Renal pelvis (tissue), 12 donors: ENCODE measurements around the gene CUEDC2. TPM values are rescaled to one million over a fixed set of nuclear protein-coding genes. Genes with fewer than 3 reads are reported as not detected.
A peak's percentile ranks its signal among the peaks of the same experiment; 100 is the strongest.

ENCODE experiments used
- DNase-seq: peaks from one replicate; pipeline ENCODE4 v3.0.0-alpha.2; 2013
- long read RNA-seq, 16 experiments: transcript quantifications; one replicate each; lab custom pipeline, GENCODE V29; 2026
- polyA plus RNA-seq, 3 donors: library from polyadenylated mRNA; unstranded; fragments of 120-200 nt; gene quantifications; one replicate each; pipeline ENCODE4 v1.2.1, GENCODE V29; 2013; ENCODE audit not compliant: insufficient read length in 3 of 3

The CUEDC2 gene
- polyA plus RNA-seq, result 10 to 100 TPM; 77.1 to 93.1 (median 91.5) TPM
- long read RNA-seq, donor 1, transcript CUEDC2-201 (9 exons, 1,191 nt), result major isoform, 55 of 75 reads
- long read RNA-seq, donor 1, partial matches to known transcripts, result 18 of 75 reads
- long read RNA-seq, donor 1, other reads (novel, unspliced or antisense), result 0 of 75 reads
- long read RNA-seq, donor 2, transcript CUEDC2-201 (9 exons, 1,191 nt), result major isoform, 70 of 107 reads
- long read RNA-seq, donor 2, partial matches to known transcripts, result 30 of 107 reads
- long read RNA-seq, donor 2, other reads (novel, unspliced or antisense), result 7 of 107 reads
- long read RNA-seq, donor 3, transcript CUEDC2-201 (9 exons, 1,191 nt), result major isoform, 49 of 69 reads
- long read RNA-seq, donor 3, partial matches to known transcripts, result 18 of 69 reads
- long read RNA-seq, donor 3, other reads (novel, unspliced or antisense), result 0 of 69 reads
- long read RNA-seq, donor 4, transcript CUEDC2-201 (9 exons, 1,191 nt), result major isoform, 69 of 111 reads
- long read RNA-seq, donor 4, partial matches to known transcripts, result 24 of 111 reads
- long read RNA-seq, donor 4, other reads (novel, unspliced or antisense), result 12 of 111 reads
- long read RNA-seq, donor 5, transcript CUEDC2-201 (9 exons, 1,191 nt), result major isoform, 21 of 29 reads
- long read RNA-seq, donor 5, partial matches to known transcripts, result 6 of 29 reads
- long read RNA-seq, donor 5, other reads (novel, unspliced or antisense), result 0 of 29 reads
- long read RNA-seq, donor 6, transcript CUEDC2-201 (9 exons, 1,191 nt), result major isoform, 53 of 91 reads
- long read RNA-seq, donor 6, partial matches to known transcripts, result 33 of 91 reads
- long read RNA-seq, donor 6, other reads (novel, unspliced or antisense), result 0 of 91 reads
- long read RNA-seq, donor 7, transcript CUEDC2-201 (9 exons, 1,191 nt), result major isoform, 47 of 72 reads
- long read RNA-seq, donor 7, partial matches to known transcripts, result 21 of 72 reads
- long read RNA-seq, donor 7, other reads (novel, unspliced or antisense), result 0 of 72 reads
- long read RNA-seq, donor 8, transcript CUEDC2-201 (9 exons, 1,191 nt), result major isoform, 22 of 33 reads
- long read RNA-seq, donor 8, partial matches to known transcripts, result 9 of 33 reads
- long read RNA-seq, donor 8, other reads (novel, unspliced or antisense), result 0 of 33 reads
- long read RNA-seq, donor 9, transcript CUEDC2-201 (9 exons, 1,191 nt), result major isoform, 82 of 118 reads
- long read RNA-seq, donor 9, partial matches to known transcripts, result 20 of 118 reads
- long read RNA-seq, donor 9, other reads (novel, unspliced or antisense), result 13 of 118 reads
- long read RNA-seq, donor 10, transcript CUEDC2-201 (9 exons, 1,191 nt), result major isoform, 48 of 72 reads
- long read RNA-seq, donor 10, partial matches to known transcripts, result 16 of 72 reads
- long read RNA-seq, donor 10, other reads (novel, unspliced or antisense), result 5 of 72 reads
- long read RNA-seq, donor 11, transcript CUEDC2-201 (9 exons, 1,191 nt), result major isoform, 39 of 49 reads
- long read RNA-seq, donor 11, partial matches to known transcripts, result 9 of 49 reads
- long read RNA-seq, donor 11, other reads (novel, unspliced or antisense), result 0 of 49 reads
- long read RNA-seq, donor 12, transcript CUEDC2-201 (9 exons, 1,191 nt), result major isoform, 65 of 104 reads
- long read RNA-seq, donor 12, partial matches to known transcripts, result 32 of 104 reads
- long read RNA-seq, donor 12, other reads (novel, unspliced or antisense), result 5 of 104 reads
- long read RNA-seq, donor 13, transcript CUEDC2-201 (9 exons, 1,191 nt), result major isoform, 27 of 43 reads
- long read RNA-seq, donor 13, partial matches to known transcripts, result 10 of 43 reads
- long read RNA-seq, donor 13, other reads (novel, unspliced or antisense), result 0 of 43 reads
- long read RNA-seq, donor 14, result 0 reads
- long read RNA-seq, donor 15, transcript CUEDC2-201 (9 exons, 1,191 nt), result major isoform, 80 of 127 reads
- long read RNA-seq, donor 15, partial matches to known transcripts, result 34 of 127 reads
- long read RNA-seq, donor 15, other reads (novel, unspliced or antisense), result 7 of 127 reads
- long read RNA-seq, donor 16, transcript CUEDC2-201 (9 exons, 1,191 nt), result major isoform, 62 of 97 reads
- long read RNA-seq, donor 16, partial matches to known transcripts, result 27 of 97 reads
- long read RNA-seq, donor 16, other reads (novel, unspliced or antisense), result 7 of 97 reads

DNA sequence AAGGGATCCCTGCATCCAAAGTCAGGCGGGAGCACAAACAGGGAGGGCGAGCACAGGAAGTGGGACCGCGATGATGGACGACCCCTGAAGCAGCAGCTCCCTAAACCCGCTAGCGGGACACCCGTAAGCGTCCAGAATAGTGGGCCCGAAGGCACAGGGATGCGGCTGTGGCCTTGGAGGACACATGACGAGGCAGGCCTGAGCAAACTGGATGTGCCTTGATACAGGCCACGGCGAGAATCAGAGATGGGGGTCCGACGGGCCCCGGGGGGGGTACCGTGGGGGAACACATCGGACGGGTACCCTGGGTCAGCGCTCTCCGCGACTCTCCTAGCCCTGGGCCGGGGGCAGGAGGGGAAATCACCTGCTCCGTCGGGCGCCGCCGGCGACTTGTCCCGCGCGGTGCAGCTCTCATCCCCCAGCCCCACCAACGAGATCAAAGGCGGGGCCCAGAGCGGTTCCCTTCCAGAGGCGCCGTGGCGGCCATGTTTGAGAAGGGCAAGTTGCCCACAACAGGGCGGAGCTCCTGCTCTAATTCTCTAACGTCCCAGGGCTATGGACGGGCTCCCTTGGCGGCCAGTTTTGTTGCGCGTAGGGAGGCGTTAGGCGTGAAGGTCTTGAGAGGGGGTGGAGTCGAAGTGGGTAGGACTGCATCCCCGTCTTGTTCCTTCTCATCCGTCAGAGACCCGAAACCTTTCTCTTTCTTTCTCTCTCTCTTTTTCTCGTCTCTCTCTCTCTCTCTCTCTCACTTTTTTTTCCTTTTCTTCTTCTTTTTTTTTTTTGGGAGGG, at the start of gene CUEDC2:
Gene CUEDC2 (minus strand): TSS at position 413 of the 789 bp plus-strand sequence. CDS start 7,386 bp downstream, outside the sequence.
- peak; percentile 98 for DNase-seq

GRCh38 chr10:102480396-102480795, 48.0 kb upstream of the CUEDC2 start:
- DNase-seq, result no peak

DNA sequence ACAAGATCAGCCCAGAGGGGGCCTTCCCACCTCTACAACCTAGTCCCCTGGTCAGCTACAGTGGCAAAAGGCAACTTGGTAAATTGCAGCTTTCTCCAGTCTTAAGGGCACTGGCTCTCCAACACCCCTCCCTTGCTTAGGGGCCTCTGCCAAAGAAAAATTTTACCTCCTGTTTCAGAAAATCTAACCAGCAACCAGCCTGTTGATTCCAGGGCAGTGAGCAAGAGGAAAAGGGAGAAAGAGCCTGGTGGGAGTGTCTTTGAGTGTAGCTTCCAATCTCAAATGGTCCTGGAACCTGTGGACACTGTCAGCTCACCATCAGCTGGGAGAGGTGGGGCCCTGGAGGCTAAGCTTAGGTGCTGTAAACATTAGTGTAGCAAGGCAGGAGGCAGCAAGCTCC, 47.3 kb upstream of the CUEDC2 start:
- DNase-seq, result no peak

GRCh38 chr10:102476466-102477141, 44.2 kb upstream of the CUEDC2 start:
- no peak for DNase-seq

DNA sequence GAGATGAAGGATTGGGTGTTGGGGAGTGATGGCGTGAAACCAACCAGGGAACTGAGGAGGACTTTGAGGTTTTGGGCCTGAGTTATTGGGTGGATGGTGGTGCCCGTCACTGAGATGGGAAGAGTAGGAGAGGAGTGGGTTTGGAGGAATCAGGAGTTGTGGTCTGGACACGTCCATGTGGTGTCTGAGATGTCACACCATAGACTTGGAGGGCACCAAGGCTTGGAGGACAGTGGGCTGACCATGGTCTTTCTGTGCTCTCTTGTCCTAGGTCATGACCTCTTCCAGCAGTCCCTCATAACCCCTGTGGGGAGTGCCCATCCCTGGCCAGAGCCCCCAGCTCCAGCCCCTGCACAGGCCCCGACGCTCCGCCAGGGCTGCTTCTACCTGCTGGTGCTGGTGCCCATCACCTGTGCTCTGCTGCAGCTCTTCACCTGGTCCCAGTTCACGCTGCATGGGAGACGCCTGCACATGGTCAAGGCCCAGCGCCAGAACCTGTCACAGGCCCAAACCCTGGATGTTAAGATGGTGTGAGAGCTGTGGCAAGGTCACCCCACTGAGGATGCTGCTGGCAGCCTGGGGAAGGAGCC, 43.2 kb upstream of the CUEDC2 start:
- no peak for DNase-seq

- no peak for DNase-seq
These were observed 41.3 kb upstream of the CUEDC2 start for GRCh38 chr10:102473445-102474331.

- no peak for DNase-seq
These were observed 38.5 kb upstream of the CUEDC2 start for GRCh38 chr10:102470579-102471546.

GRCh38 chr10:102468683-102469082, 36.3 kb upstream of the CUEDC2 start:
- no peak for DNase-seq

DNA sequence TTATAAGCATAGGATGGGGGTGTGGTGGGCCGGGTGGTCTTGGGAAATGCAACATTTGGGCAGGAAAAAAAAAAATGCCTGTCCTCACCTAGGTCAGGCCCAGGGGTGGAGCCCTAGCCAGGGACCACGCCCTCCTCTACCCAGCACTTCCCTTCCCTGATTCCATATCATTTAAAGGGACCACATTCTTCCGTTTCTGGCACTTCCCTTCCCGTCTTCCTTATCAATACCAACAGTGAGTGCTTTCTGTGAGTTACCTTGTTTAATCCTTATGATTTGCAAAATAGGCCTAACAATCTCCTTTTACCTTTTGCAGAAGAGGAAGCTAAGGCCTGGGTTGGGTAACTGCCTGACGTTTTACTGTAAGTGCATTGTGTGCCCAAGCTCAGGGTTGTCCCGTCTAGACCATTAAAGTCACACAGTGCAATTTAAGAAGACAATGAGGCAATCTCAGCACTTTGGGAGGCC, 35.6 kb upstream of the CUEDC2 start:
- DNase-seq, result no peak

DNA sequence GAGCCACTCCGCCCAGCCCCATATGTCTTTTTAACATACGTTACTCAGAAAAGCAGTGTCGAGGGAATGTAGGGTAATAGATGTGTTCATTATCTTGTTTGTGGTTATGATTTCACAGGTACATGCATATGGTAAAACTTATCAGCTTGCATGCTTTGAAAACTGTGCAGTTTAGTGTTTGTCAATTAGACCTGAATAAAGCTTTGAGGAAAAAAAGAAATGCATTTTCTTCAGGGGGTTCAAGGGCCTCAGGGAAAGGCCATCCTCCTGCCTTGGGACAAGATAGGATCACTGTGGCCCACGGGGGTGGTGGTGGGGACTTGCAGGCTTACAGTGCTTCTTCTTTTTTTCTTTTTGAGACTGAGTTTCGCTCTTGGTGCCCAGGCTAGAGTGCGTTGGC, 34.9 kb upstream of the CUEDC2 start:
- DNase-seq, result no peak

GRCh38 chr10:102465466-102465865, 33.1 kb upstream of the CUEDC2 start:
- no peak for DNase-seq

GRCh38 chr10:102463983-102464382, 31.6 kb upstream of the CUEDC2 start:
- DNase-seq, result no peak

DNA sequence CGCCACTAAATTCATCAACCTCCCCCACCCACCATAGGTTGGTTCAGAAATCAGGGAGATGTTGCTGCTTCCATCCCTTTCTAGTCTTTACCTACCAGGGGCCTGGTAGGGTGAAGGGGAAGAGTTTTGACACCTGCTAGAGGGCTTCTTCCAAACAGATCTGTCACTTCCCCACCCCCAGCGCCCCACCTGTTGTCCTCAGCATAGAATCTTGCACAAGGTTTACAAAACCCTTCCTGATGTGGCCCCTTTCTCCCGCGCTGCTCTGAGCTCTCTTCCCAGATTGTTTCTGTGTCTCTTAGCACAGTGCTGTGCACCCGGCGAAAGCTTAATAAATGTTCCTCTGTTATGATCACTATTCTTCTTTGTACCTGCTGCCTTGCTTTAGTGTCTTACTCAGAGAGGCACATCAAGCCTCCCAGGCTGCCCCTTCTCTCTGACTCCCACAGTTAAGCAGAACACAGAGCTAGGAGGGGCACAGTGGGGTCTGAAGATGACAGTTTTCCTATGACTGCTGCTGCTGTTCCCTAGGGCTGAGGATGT, 30.2 kb upstream of the CUEDC2 start:
- DNase-seq, result no peak

- peak; percentile 91 for DNase-seq
These were observed 29.0 kb upstream of the CUEDC2 start for GRCh38 chr10:102461187-102462054.
